ENCODE data around the gene PSMD2.

Gene PSMD2

DNA sequence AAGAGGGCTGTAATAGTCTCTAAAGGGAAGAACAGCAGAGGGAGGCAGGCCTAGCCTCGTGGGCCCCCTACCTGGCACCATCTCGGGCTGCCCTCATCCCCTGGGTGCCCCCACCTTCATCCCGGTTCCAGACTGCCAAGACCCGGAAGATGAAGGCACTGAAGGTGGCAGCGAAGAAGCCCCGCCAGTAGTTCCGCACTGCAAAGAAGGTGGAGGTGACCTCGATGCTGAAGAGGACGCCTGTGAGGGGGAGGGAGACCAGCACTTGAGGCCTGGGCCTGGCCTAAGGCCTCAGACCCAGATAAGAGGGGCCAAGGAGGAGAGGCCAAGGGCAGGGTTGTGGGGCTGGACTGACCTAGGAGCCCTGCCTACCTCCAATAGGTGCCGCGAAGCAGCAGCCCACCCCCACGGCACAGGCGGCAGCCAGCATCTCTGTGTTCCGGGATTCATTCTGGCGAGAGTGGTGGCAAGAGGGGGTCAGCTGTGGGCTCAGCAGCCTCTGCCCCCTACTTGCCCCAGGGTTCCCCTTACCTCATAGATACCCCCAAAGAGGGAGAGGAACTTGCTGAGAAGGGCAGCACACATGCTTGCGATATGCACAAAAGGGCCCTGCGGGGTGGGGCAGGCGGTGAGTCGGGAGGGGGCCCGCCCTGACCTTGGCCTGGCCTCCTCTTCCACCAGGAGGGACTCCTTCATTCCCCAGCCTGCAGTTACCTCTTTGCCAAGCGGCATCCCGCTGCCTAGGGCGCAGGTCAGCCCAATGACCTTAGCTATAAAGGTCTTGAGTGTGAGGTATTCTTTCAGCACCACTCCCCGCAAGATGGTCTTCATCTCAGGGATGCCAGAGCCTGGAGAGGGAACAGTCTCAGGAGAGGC is 58.4 kb downstream of the PSMD2 start:
- DNase-seq (ENCODE audit: low spot score), result no peak

- DNase-seq (ENCODE audit: low spot score), result no peak
These were observed 59.2 kb downstream of the PSMD2 start for GRCh38 chr3:184358124-184358767.

Data from globus pallidus (tissue), 1 donor.